GM19324 (cell line): ENCODE data around the gene CDC42.
"Not testable (repeated sequence)": the region's sequence is repeated elsewhere in the genome, so short reads cannot be mapped to it uniquely, and the experiment has no call there.

Experiments
- ATAC-seq: cut with Tn5 transposase; IDR thresholded peaks from one replicate; pipeline ENCODE4 v1.9.1; 2021; ENCODE audit warnings: mild to moderate bottlenecking, moderate library complexity; ENCODE audit not compliant: unreplicated experiment, low FRiP score

Gene CDC42

DNA sequence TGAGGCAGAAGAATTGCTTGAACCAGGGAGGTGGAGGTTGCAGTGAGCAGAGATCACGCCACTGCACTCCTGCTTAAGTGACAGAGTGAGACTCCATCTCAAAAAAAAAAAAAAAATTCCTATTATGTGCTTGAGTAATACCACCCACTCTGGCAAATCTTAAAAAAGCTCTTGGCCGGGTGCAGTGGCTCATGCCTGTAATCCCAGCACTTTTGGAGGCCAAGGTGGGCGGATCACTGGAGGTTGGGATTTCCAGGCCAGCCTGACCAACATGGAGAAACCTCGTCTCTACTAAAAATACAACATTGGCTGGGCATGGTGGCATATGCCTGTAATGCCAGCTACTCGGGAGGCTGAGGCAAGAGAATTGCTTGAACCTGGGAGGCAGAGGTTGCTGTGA lies 17.7 kb upstream of the CDC42 start:
- not testable (repeated sequence) for ATAC-seq

GRCh38 chr1:22037520-22037919 lies 15.0 kb upstream of the CDC42 start:
- no peak for ATAC-seq

DNA sequence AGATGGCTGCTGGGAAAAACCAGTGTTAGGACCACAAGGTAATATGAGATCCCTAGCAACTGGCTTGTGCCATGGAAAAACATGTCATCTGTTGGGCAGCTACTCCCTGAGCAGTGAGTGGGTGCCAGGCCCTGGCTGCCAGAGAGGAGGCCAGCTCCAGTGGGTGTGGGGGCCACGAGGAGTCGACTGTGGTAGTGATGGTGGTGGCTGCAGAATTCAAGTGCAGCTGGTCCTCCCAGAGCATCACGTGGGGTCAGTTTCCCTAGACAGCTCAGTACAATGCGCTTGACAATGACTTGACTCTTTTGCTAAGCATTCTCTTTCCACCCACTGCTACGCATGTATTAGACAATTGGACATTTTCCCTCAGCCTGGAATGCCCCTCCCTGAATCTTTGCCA lies 14.5 kb upstream of the CDC42 start:
- no peak for ATAC-seq

- peak; percentile 95 for ATAC-seq
Measured at GRCh38 chr1:22039594-22040285, 12.8 kb upstream of the CDC42 start.

- ATAC-seq = no peak
Measured at GRCh38 chr1:22040286-22040623, 12.3 kb upstream of the CDC42 start.

DNA sequence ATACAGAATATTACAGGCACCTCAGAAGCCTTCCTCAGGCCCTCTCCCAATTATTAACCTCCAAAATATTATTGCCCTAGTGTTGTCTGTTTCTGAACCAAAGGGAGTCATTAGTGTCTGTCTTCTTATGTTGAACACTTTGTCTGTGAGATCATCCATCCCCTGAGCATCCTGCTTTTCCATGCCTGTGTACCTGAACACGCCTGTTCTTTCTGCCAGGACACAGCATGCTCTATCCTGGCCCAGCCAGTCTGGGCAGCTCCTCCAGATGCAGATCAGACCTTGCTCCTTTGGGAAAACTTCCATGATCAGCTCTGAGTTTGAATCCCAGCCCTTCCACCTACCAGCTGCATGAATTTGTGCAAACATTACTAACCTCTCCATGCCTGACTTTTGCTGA lies 11.0 kb upstream of the CDC42 start:
- ATAC-seq = no peak

DNA sequence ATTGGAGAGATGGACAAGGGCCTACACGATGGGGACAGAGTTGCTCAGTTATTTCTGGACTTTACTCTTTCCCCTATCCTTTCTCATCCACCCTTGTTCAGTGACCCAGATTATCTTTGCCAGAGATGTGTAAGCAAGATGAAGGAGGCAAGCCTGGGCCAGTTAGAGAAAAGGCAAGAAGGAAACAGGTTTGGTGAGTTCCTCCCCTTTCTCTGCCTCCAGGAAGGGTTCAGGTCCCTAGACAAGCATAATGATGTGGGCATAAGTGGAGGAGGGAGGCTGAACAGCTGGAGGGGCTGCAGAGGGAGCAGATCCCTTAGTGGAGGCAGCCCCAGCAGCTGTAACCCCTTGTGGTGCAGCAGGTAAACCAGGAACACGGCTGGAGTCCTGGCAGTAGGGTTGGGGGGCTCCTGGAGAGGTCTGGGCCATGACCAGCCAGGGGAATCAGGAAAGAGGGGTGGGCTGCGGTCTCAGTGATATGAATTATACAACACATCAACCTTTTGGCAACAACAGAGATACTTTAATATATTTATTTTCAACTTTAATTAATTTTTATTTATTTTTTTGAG lies 9.2 kb upstream of the CDC42 start:
- no peak for ATAC-seq

DNA sequence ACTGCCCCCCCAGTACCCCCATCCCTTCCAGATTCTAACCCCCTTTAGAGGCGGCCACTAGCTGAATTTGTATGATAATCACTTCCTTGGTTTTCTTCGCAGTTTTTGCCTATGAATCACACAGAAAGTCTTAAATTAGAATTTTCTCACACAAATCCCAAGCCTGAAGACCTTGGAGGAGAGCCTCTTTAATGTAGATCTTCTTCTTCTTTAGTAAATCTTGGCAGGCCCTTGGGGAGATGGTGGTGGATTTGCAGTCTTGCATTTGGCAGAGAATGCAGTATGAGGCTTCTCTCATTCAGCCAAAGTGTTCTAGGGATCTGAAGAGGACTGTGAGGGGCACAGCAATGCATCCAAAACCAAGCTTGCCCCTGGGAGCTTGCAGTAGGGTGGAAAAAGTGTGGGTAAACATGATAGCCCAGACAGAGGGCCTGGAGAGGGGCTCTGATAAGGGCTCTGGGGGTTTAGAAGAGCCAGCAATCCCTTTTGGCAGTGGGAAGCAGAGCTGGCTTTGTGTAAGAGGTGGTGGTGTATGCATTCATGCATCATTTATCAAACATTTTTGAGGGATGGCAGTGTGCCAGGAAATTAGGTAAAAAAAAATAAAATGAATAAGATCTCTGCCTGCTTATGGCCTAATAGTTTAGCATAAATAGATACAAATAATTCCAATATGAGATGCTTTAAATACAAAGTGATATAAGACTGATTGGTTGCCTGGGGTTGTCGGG lies 7.7 kb upstream of the CDC42 start:
- ATAC-seq = no peak

GRCh38 chr1:22045604-22046228 lies 6.8 kb upstream of the CDC42 start:
- ATAC-seq = no peak

GRCh38 chr1:22048351-22049192 lies 3.9 kb upstream of the CDC42 start:
- no peak for ATAC-seq

DNA sequence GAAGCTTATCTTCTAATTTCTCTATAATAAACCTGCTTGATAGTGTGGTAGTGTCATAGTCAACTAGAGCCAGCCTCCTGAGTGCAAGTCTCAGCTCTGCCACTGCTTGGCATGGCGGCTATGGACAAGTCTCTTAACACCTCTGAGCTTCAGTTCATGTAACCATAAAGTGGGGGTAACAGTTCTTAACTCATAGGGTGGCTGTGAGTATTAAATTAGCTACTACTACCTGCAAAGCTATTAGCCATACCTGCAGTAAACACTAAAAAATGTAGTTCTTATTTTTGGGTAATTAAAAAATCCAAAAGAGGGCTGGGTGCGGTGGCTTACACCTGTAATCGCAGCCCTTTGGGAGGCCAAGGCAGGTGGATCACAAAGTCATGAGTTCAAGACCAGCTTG lies 2.2 kb upstream of the CDC42 start:
- ATAC-seq = no peak

- ATAC-seq = no peak
Measured at GRCh38 chr1:22051607-22052114, 848 bp upstream of the CDC42 start.

- peak; percentile 55 for ATAC-seq
Measured at GRCh38 chr1:22053017-22053860, 730 bp downstream of the CDC42 start.

DNA sequence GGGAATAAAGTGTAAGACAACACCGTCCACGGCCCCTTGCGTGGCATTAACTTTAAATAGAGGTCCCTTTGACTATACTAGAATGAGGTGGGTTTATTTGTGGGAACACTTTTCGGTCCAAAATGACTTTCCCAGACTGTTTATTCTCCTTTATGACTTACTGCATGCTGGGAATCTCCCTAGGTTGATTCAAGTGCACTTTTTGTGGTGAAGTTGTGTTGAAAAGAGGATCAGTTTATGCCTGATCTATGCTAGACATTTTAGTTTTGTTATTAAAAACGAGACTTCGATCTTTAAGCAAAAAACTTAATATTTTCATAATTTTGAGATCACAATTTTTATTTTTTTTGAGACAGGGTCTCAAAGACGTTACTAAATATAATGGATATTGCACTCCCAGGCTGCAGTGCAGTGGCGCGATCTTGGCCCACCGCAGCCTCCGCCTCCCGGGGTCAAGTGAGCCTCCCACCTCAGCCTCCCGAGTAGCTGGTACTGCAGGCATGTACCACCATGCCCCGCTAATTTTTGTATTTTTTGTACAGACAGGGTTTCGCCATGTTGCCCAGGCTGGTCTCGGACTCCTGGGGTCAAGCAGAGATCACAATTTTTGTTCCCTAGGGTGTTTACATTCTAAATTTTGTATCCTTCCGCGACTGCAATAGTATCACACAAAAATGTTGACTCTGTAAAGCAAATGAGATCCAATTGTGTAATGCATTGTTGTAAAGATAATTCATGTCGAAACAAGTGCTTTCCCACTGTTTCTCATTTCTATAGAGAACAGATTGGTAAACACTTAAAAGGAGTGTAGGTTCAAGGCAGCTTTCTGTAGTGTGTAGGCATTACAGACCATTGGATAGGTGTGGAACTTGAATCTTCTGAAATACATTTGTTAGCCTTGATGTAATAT lies 1.6 kb downstream of the CDC42 start:
- ATAC-seq = no peak

- ATAC-seq = no peak
Measured at GRCh38 chr1:22055463-22055862, 3.0 kb downstream of the CDC42 start.

GRCh38 chr1:22056043-22056442 lies 3.5 kb downstream of the CDC42 start:
- no peak for ATAC-seq

DNA sequence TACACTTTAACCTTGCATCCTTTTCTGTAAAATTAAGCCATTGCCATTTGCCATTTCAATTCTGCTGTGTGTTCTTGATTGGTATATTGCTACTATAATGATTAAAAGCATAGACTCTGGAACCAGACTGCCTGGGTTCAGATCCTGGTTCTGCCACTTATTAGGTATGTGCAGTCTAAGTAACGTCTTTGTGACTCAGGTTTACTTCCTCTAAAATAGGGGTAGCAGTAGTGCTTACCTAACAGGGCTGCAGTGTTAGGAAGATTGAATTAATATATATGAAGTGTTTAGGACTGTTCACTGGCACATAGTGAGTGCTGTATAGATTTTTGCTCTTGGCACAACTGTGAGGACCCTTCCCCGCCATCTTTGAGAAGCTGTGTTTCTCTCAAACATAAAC lies 4.4 kb downstream of the CDC42 start:
- no peak for ATAC-seq

DNA sequence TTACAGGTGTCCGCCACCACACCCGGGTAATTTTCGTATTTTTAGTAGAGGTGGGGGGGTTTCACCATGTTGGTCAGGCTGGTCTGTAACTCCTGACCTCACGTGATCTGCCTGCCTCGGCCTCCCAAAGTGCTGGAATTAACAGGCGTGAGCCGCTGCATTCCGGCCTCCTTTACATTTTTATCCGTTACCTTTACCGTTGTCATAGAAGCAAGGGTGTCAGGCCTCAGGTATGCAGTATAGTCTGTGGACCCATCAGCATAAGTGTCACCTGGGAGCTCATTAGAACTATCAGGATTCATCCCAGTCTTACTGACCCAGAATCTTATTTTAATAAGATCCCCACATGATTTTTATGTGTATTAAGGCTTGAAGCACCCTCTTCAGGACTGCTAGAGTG lies 5.4 kb downstream of the CDC42 start:
- ATAC-seq = no peak
